ENCODE data around the gene RIPOR3. TPM values are rescaled to one million over a fixed set of nuclear protein-coding genes. Genes with fewer than 3 reads are reported as not detected.
A peak's percentile ranks its signal among the peaks of the same experiment; 100 is the strongest.

The RIPOR3 gene
- total RNA-seq, 1 donor from 2014 or later: 0.12 TPM

DNA sequence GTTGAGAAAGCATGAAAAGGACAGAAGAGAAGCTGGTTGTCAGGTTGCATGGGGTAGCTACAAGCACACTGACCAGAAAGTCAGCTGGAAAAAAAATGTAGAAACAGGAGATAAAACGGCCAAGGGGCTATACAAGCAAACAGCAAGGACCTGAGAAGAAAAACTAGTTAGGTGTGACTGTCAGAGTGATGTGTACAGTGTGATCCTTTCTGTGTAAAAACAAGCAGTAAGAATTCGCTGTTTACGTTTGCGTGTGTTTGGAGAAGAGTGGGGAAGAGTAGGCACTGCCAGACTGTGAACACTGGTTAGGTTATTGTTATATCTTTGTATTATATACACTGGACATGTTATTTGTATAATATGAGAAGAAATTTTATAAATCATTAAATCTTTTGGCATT, 153.1 kb downstream of the RIPOR3 start:
- TF ChIP-seq, protein P1, sequence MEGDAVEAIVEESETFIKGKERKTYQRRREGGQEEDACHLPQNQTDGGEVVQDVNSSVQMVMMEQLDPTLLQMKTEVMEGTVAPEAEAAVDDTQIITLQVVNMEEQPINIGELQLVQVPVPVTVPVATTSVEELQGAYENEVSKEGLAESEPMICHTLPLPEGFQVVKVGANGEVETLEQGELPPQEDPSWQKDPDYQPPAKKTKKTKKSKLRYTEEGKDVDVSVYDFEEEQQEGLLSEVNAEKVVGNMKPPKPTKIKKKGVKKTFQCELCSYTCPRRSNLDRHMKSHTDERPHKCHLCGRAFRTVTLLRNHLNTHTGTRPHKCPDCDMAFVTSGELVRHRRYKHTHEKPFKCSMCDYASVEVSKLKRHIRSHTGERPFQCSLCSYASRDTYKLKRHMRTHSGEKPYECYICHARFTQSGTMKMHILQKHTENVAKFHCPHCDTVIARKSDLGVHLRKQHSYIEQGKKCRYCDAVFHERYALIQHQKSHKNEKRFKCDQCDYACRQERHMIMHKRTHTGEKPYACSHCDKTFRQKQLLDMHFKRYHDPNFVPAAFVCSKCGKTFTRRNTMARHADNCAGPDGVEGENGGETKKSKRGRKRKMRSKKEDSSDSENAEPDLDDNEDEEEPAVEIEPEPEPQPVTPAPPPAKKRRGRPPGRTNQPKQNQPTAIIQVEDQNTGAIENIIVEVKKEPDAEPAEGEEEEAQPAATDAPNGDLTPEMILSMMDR (IDR thresholded peaks at IDR 0.05): no peak
- no peak for DNase-seq (ENCODE audit: low spot score)
- Mint-ChIP-seq H3K4me1 (ENCODE audit: low read depth) (peaks cover 72% of the 10 kb centered on the region), H3K4me3 (ENCODE audit: unreplicated experiment) (no peak overlapping the region), H3K36me3 (ENCODE audit: low read depth) (no peaks in the 10 kb centered on the region), H3K27ac (ENCODE audit: unreplicated experiment) (peak overlapping the region; percentile 60), H3K9me3 (ENCODE audit: low read depth) (no peaks in the 10 kb centered on the region), H3K27me3 (ENCODE audit: low read depth) (no peaks in the 10 kb centered on the region)

DNA sequence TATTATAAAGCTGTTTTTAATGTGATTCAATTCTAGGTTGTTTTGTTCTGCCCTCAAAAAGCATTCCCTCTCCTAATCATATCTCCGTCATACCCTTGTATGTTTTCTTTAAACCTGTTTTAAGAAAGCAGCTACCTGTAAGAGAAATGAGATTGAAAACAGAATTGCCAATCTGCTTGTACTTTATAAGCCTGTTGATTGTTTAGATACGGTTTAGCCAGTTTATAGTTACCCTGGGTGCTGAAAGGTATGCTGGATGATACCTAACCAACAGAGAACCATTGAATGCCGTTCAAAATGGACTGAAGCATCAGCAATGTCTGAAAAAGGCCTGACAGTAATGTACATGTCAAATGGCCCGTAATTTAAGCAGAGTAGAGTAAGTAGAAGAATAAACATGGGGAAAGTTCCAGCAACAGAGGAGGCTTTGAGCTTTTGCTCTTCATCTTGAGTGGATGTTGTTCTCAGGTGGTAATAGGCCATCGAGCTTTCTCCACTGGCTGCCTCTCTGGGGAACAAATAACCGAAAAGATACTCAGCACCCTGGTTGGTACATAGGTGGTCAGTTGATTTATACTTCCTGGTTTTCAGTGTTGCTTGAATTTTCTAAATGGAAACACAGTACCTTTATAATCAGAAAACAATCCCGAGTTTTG, 153.7 kb downstream of the RIPOR3 start:
- TF ChIP-seq, protein P1 (IDR thresholded peaks at IDR 0.05): no peak
- Mint-ChIP-seq H3K4me3 (ENCODE audit: unreplicated experiment) (no peak overlapping the region), H3K36me3 (ENCODE audit: low read depth) (no peaks in the 10 kb centered on the region), H3K27me3 (ENCODE audit: low read depth) (no peaks in the 10 kb centered on the region), H3K27ac (ENCODE audit: unreplicated experiment) (peak overlapping the region; percentile 60), H3K9me3 (ENCODE audit: low read depth) (no peaks in the 10 kb centered on the region), H3K4me1 (ENCODE audit: low read depth) (peaks cover 76% of the 10 kb centered on the region)
- no peak for DNase-seq (ENCODE audit: low spot score)

GRCh38 chr20:50536333-50536732, 155.0 kb downstream of the RIPOR3 start:
- Mint-ChIP-seq H3K27me3 (ENCODE audit: low read depth) (no peaks in the 10 kb centered on the region), H3K36me3 (ENCODE audit: low read depth) (no peaks in the 10 kb centered on the region), H3K27ac (ENCODE audit: unreplicated experiment) (no peak overlapping the region), H3K4me1 (ENCODE audit: low read depth) (peaks cover 69% of the 10 kb centered on the region), H3K9me3 (ENCODE audit: low read depth) (no peaks in the 10 kb centered on the region), H3K4me3 (ENCODE audit: unreplicated experiment) (no peak overlapping the region)
- no peak for DNase-seq (ENCODE audit: low spot score)
- TF ChIP-seq, protein P1 (IDR thresholded peaks at IDR 0.05): no peak

Small RNA genes within 50 kb of the gene (microRNA-seq; reads per million reads assigned to microRNA genes)
- gene MIR1302-5 (ENCODE audit: borderline number of aligned reads): not detected
- gene MIR645 (ENCODE audit: borderline number of aligned reads): not detected

Other genes starting within 250 kb of the RIPOR3 start
- 30.3 to 32.4 TPM (median 30.8 TPM) in 3 replicates for gene PTPN1, start 181.2 kb downstream of the RIPOR3 start, total RNA-seq
- gene PARD6B, start 40.0 kb upstream of the RIPOR3 start, total RNA-seq: 0.34 to 2.2 TPM (median 1.1 TPM) in 3 replicates
- 6.7 to 7.6 TPM (median 7.4 TPM) in 3 replicates for gene BCAS4, start 103.5 kb upstream of the RIPOR3 start, total RNA-seq
- 56.8 to 60.2 TPM (median 58.9 TPM) in 3 replicates for gene ADNP, start 239.9 kb upstream of the RIPOR3 start, total RNA-seq